Sigmoid colon (tissue), 7 donors: ENCODE measurements around the gene KLHDC3. TPM values are rescaled to one million over a fixed set of nuclear protein-coding genes. Genes with fewer than 3 reads are reported as not detected.

ENCODE experiments used
- DNase-seq: peaks from one replicate; pipeline ENCODE4 v3.0.0-alpha.2; 2019
- H3K27ac ChIP-seq, 4 donors: fragments of 200-600 bp; sonication (generic); one replicate each; pipeline ENCODE4 v1.5.1; 2016 to 2019; ENCODE audit warnings: mild to moderate bottlenecking in 1 of 4
- H3K27me3 ChIP-seq, 3 donors: fragments of 200-600 bp; sonication (generic); one replicate each; pipeline ENCODE4 v1.5.1; 2019; ENCODE audit warnings: mild to moderate bottlenecking in 1 of 3
- H3K36me3 ChIP-seq, 4 donors: fragments of 200-600 bp; sonication (generic); one replicate each; pipeline ENCODE4 v1.5.1; 2016 to 2019
- H3K4me1 ChIP-seq, 4 donors: fragments of 200-600 bp; sonication (generic); one replicate each; pipeline ENCODE4 v1.5.1; 2017 to 2019
- H3K4me3 ChIP-seq, 4 donors: fragments of 200-600 bp; sonication (generic); one replicate each; pipeline ENCODE4 v1.5.1; 2017 to 2019; ENCODE audit warnings: mild to moderate bottlenecking in 2 of 4, moderate library complexity in 1 of 4
- H3K9me3 ChIP-seq, 4 donors: fragments of 200-600 bp in 3 of 4; sonication (generic) in 3 of 4; one replicate each; pipeline versions ENCODE4 v1.5.1 to v1.6.1; 2013 to 2019
- CTCF ChIP-seq, 4 experiments: fragments of 450-650 bp in 3 of 4; fragments of 200-600 bp in 1 of 4; IDR thresholded peaks; one replicate each; pipeline ENCODE4 v1.5.1; 2016 to 2019; ENCODE audit warnings: antibody characterized with exemption in 4 of 4, mild to moderate bottlenecking in 3 of 4, moderate library complexity in 2 of 4
- EP300 ChIP-seq, 4 donors: sonication (generic); formaldehyde crosslinking; IDR thresholded peaks; one replicate each; pipeline ENCODE4 v1.6.1; 2017; ENCODE audit warnings: antibody characterized with exemption in 4 of 4
- POLR2A ChIP-seq, 2 donors: fragments of 450-650 bp; IDR thresholded peaks; one replicate each; pipeline ENCODE4 v1.6.1; 2016; ENCODE audit warnings: antibody characterized with exemption in 2 of 2, mild to moderate bottlenecking in 2 of 2, moderate library complexity in 2 of 2
- POLR2AphosphoS5 ChIP-seq, 4 donors: sonication (generic); formaldehyde crosslinking; IDR thresholded peaks; one replicate each; pipeline ENCODE4 v1.6.1; 2017; ENCODE audit warnings: antibody characterized with exemption in 4 of 4
- WGBS, 2 donors: extraction: QIAGEN DNeasy Blood & Tissue Kit; methylation state at CpG; one replicate each; pipeline ENCODE4 v1.1.7; 2013; 5-methylcytosine and 5-hydroxymethylcytosine counted together
- intact Hi-C: fragments of 100-400 bp; cut with DNase I; formaldehyde crosslinking; loops from one replicate; pipeline ENCODE4 v1.15.1; 2023
- polyA plus RNA-seq, 3 donors: library from polyadenylated mRNA; stranded (reverse); fragments of 200-250 nt; gene quantifications; one replicate each; pipeline ENCODE4 v1.2.3, GENCODE V29; 2013
- total RNA-seq, 4 donors: library from RNA; depleted of rRNA; stranded (reverse); fragments of >200 nt; gene quantifications; one replicate each; pipeline ENCODE4 v1.1.0, GENCODE V29; 2016
- donor health status: healthy with polysubstance abuse.
- donor health status: Bipolar disorder and iron deficiency.
- donor health status: healthy.

Gene KLHDC3
- total and polyA plus RNA-seq, 7 donors: 64.3 to 158 (median 69.7) TPM

GRCh38 chr6:43059168-43060033, 45.4 kb downstream of the KLHDC3 start, which contains the start of the genes KLC4 and MRPL2:
TSS of gene KLC4 (plus strand) at chr6:43059631. CDS start at chr6:43061336, 1,705 bp downstream.
TSS of gene MRPL2 (minus strand) at chr6:43059434. CDS start at chr6:43059381, 53 bp downstream.
- Histone ChIP-seq H3K4me3 (peak within 1 kb of the TSS; percentile 74 to 97 (median 87)), H3K27ac (peak within 1 kb of the TSS; percentile 84 to 93 (median 90)), H3K4me1 (peaks cover 0 to 36% (median 23%) of the 10 kb centered on the region in 4 donors), H3K9me3 (no peaks in the 10 kb centered on the region), H3K27me3 (no peaks in the 10 kb centered on the region), H3K36me3 (peaks cover 8 to 52% (median 12%) of the 10 kb centered on the region in 4 donors)
- WGBS, 2 donors: 0% methylated on average over 64 of the region's 64 CpGs
- intact Hi-C loops: loop anchor here (1.0 to 5.0 kb wide), 3 partner anchors 34 to 113 kb away; partner anchors contain the start of genes KLHDC3 and SRF
- TF ChIP-seq EP300 (IDR thresholded peaks at IDR 0.05) (peak in 1 of 4 donors; percentile 61), POLR2AphosphoS5 (IDR thresholded peaks at IDR 0.05) (peak; percentile 91 to 96 (median 94)), CTCF (IDR thresholded peaks at IDR 0.05) (no peak), POLR2A (IDR thresholded peaks at IDR 0.05) (peak; percentile 83 to 87)
- peak; percentile 99 for DNase-seq

- intact Hi-C loops: no loop called here
- H3K27me3 ChIP-seq: no peaks in the 10 kb centered on the region
- peaks cover 0 to 34% (median 21%) of the 10 kb centered on the region in 4 donors for H3K4me1 ChIP-seq
- peak overlapping the region; percentile 84 to 93 (median 90) for H3K27ac ChIP-seq
- no peaks in the 10 kb centered on the region for H3K9me3 ChIP-seq
- H3K36me3 ChIP-seq: peaks cover 8 to 52% (median 12%) of the 10 kb centered on the region in 4 donors
- TF ChIP-seq POLR2A (IDR thresholded peaks at IDR 0.05) (peak in 1 of 2 donors; percentile 55), POLR2AphosphoS5 (IDR thresholded peaks at IDR 0.05) (no peak), CTCF (IDR thresholded peaks at IDR 0.05) (no peak)
- H3K4me3 ChIP-seq: peak overlapping the region; percentile 74 to 97 (median 87)
- WGBS, 2 donors: 4 to 14% methylated on average over 15 of the region's 15 CpGs
- DNase-seq: no peak
Observed at GRCh38 chr6:43060034-43060754, 46.1 kb downstream of the KLHDC3 start.

- intact Hi-C loops: no loop called here
- TF ChIP-seq POLR2A (IDR thresholded peaks at IDR 0.05) (no peak), EP300 (IDR thresholded peaks at IDR 0.05) (no peak), POLR2AphosphoS5 (IDR thresholded peaks at IDR 0.05) (no peak), CTCF (IDR thresholded peaks at IDR 0.05) (no peak)
- whole genome bisulfite sequencing, 2 donors: 24 to 75% methylated on average over 12 of the region's 12 CpGs
- H3K4me1 ChIP-seq: peaks cover 0 to 34% (median 21%) of the 10 kb centered on the region in 4 donors
- peak overlapping the region in 3 of 4 donors; percentile 81 to 97 (median 93) for H3K4me3 ChIP-seq
- no peaks in the 10 kb centered on the region for H3K9me3 ChIP-seq
- no peak for DNase-seq
- peak overlapping the region in 2 of 4 donors; percentile 90 to 93 for H3K27ac ChIP-seq
- H3K27me3 ChIP-seq: no peaks in the 10 kb centered on the region
- H3K36me3 ChIP-seq: peaks cover 8 to 52% (median 16%) of the 10 kb centered on the region in 4 donors
Observed at GRCh38 chr6:43060755-43061633, 46.9 kb downstream of the KLHDC3 start.

- TF ChIP-seq CTCF (IDR thresholded peaks at IDR 0.05) (no peak), POLR2A (IDR thresholded peaks at IDR 0.05) (no peak), EP300 (IDR thresholded peaks at IDR 0.05) (no peak), POLR2AphosphoS5 (IDR thresholded peaks at IDR 0.05) (no peak)
- intact Hi-C loops: no loop called here
- H3K4me3 ChIP-seq: no peak overlapping the region
- no peak for DNase-seq
- 55 to 77% methylated on average over 2 of the region's 2 CpGs for WGBS, 2 donors
- H3K9me3 ChIP-seq: no peaks in the 10 kb centered on the region
- no peaks in the 10 kb centered on the region for H3K27me3 ChIP-seq
- no peak overlapping the region for H3K27ac ChIP-seq
- peaks cover 12 to 52% (median 18%) of the 10 kb centered on the region in 4 donors for H3K36me3 ChIP-seq
- H3K4me1 ChIP-seq: peaks cover 0 to 34% (median 21%) of the 10 kb centered on the region in 4 donors
Observed at GRCh38 chr6:43061861-43062260, 47.8 kb downstream of the KLHDC3 start.
